Fibroblast of upper back skin (primary cell): ENCODE measurements around the gene SNX13.

Experiments
- DNase-seq: peaks from one replicate; pipeline ENCODE4 v3.0.0-alpha.2; 2013

Gene SNX13, protein sequence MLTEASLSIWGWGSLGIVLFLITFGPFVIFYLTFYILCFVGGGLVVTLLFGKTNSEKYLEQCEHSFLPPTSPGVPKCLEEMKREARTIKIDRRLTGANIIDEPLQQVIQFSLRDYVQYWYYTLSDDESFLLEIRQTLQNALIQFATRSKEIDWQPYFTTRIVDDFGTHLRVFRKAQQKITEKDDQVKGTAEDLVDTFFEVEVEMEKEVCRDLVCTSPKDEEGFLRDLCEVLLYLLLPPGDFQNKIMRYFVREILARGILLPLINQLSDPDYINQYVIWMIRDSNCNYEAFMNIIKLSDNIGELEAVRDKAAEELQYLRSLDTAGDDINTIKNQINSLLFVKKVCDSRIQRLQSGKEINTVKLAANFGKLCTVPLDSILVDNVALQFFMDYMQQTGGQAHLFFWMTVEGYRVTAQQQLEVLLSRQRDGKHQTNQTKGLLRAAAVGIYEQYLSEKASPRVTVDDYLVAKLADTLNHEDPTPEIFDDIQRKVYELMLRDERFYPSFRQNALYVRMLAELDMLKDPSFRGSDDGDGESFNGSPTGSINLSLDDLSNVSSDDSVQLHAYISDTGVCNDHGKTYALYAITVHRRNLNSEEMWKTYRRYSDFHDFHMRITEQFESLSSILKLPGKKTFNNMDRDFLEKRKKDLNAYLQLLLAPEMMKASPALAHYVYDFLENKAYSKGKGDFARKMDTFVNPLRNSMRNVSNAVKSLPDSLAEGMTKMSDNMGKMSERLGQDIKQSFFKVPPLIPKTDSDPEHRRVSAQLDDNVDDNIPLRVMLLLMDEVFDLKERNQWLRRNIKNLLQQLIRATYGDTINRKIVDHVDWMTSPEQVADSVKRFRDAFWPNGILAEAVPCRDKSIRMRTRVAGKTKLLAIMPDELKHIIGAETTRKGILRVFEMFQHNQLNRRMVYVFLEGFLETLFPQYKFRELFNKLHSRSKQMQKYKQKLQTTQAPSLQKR

GRCh38 chr7:17940302-17940883, at the start of gene SNX13:
Gene SNX13 (minus strand): TSS chr7:17940494. CDS start chr7:17940295, 199 bp downstream.
- DNase-seq: peak; percentile 89

GRCh38 chr7:17989546-17989945, 49.3 kb upstream of the SNX13 start:
- DNase-seq: no peak

DNA sequence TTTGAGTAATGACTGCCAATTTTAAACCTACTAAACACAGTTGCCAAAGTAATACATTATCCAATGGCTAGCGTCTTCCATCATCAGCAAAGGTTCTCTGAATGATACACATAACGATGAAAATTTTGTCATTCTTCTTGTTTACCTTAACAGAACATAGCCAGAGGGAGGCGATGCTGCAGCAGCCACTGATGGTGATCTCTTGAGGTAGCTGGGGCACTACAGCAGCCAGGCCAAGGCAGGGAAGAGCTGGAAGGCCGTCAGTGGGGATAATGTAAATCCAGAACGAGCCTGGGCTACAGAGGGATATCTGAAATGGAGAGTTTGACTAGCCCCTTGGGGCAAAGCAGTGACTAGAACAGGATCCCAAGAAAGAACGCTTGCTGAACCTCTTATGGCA, 48.6 kb upstream of the SNX13 start:
- no peak for DNase-seq

DNA sequence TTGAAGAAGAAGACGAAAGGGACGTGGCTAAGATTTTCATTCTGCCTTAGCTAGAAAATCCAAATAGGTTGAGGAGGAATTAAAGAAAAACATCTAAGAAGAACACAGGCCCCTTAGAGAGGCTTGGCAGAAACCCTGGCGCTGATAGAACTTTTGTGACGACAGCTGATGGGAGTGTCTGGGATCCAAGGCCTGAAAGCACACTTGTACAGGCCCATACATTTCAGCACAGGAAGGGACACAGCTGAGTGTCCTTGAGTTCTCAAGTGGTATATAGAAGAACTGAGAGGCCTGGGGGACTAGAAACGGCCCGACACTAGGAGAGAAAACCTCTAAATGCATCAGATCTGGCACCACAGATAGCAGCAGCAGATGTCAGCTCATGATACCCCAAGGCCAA, 47.8 kb upstream of the SNX13 start:
- DNase-seq: no peak

DNA sequence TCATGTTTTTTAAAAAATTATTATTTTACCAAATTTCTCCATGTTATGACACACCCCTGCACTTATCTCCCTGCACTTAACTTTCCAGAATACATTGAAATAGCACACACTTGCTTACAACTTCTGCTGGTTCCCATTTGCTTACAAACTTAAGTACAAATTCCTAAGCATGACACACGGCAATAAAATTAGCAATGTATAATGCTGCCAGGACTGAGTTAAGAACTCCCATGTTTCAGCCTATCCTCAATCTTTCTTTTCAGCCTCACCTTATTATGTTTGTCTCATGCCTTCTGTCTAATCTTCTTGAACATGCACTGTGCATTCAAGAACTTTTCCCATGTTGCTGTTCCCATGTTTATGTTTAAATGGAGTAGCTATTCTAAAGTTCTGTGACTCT, 46.6 kb upstream of the SNX13 start:
- DNase-seq: peak; percentile 85

- DNase-seq: no peak
Observed at GRCh38 chr7:17985473-17986239, 45.4 kb upstream of the SNX13 start.

DNA sequence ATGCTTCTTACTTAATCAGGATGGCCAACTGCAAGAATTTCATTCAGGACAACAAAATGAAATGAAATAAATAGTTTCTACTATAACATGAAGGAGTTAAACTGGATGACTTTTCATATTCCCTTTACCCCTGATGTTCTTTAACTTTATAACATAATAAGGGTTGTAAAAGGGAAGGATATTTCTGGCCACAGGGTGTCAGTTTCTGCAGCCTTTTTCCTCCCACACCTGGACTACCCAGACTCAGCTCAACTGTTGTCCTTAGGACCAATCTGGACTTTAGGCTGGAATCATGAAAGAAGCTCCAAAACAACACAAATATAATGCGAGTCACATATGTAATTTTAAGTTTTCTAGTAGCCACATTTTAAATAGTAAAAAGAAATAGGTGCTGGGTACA, 44.0 kb upstream of the SNX13 start:
- DNase-seq: no peak

DNA sequence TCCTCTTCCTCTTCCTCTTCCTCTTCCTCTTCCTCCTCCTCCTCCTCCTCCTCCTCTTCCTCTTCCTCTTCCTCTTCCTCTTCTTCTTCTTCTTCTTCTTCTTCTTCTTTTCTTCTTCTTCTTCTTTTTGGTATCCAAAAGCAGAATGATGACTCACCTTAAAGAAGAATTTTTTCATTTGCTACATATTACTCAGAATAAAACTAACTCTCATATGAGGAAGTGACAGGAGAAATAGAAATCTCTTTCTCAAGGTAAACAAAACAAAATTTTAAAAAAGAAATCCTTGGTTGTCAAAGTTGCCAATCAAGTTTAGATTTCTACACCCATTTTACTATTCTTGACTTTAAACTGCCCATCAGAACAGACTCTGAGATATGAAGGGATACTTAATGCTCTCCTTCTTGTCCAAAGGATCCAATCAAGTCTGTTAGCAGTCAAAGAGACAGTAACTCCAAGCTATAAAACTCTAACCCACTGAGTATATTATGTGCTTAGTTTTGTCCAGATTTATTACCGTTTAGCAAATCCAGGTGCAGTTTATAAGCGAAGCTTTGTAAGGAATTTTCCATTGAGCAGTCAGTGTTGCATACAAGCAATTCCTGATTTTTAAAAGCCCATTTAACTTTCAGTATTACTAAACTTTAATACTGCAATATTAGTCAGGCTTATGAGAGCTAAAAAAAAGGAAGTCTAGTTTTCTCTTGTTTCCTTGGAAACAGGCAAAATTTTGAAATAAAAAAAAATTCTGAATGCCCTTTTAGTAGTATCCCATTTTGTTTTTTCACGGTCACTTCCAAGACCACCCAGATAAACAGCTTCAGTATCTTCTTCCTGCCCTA, 43.1 kb upstream of the SNX13 start:
- no peak for DNase-seq

GRCh38 chr7:17976952-17977351, 36.7 kb upstream of the SNX13 start:
- DNase-seq: no peak

DNA sequence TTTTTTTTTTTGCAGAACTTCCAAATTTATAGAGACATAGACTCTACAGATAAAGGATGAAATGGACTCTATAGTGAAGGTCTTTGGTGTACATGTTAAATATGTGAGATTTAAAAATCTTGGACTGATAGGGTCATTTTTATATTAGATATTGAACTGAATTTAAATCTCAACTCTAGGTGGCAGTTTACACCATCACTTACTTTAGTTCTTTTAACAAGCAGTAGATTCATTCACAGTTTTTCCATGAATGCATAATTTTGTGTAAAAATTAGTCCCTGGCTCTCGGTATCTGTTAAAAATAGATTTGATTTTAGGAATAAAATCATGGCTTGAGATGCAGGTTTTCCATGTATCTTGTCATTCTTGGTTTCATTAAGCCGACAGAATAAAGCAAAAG, 31.1 kb upstream of the SNX13 start:
- peak; percentile 13 for DNase-seq

- DNase-seq: no peak
Observed at GRCh38 chr7:17968791-17969715, 28.8 kb upstream of the SNX13 start.

- no peak for DNase-seq
Observed at GRCh38 chr7:17966706-17967105, 26.4 kb upstream of the SNX13 start.

GRCh38 chr7:17965603-17966002, 25.3 kb upstream of the SNX13 start:
- DNase-seq: peak; percentile 35

DNA sequence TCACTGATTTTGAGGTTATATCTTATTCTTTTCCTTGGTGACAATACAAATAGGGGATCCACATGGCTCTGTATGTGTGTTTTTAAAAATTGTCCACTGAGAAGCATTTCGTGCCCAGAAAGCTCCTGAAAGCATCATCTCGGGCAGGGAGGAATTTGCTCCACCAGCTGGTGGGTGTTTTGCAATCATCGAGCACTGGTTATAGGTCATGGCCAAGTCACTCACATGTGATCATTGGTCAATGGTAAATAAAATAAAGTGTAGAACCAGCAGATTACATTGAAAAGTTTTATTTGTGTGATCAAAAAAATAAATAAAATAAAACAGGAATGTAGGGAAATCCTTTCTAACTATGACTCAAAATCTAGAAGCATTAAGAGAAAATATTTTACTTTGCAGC, 23.0 kb upstream of the SNX13 start:
- no peak for DNase-seq

GRCh38 chr7:17962652-17963051, 22.4 kb upstream of the SNX13 start:
- DNase-seq: no peak

DNA sequence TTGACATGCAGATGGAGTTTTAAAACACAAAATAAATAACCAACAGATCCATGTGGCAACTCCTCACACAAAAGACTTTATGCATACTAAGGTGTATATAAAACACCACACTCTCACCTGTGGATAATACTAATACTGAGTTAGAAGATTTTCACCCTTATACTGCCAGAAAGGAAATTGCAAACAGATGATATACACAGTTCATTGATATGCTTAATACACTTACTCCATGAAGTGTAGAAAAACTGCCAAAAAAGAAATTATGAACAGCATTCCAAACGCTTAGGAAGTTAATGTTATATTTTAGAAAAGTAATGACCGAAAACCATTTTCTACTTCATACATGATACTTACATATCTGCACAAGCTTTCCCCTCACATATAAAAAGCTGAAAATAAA, 17.6 kb upstream of the SNX13 start:
- DNase-seq: no peak

GRCh38 chr7:17952387-17952786, 12.1 kb upstream of the SNX13 start:
- no peak for DNase-seq

- DNase-seq: no peak
Observed at GRCh38 chr7:17951742-17952254, 11.5 kb upstream of the SNX13 start.

DNA sequence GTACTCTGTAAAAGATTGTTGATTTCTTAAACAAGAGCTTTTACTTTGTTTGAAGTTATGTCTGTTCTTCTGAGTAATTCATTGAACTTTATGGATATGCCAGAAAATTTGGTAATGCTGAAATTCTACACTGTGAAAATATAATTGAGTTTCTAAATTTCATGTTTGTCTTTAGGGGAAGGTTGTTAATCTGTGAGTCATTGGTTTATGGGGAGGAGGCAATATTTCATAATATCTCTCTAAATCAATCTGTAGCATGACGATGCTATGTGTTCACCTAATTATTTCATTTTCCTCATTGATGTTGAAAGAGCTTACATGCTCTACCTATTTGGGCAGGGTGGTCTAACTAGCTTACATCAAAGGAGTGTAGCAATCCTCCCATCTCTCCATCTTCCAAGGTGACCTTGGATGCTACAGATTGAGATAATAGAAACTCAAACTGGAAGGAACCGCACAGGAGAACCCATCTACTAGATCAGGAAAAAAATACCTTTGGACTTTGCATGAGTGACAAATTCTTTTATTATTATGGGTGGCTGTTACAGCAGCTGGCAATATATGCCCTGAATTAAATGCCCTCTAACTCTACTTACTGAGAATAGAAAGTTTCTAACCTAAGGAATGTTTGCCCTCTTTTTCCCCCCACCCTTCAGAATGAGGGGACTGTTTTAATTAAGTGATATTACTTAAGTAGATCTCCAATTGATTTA, 8.4 kb upstream of the SNX13 start:
- DNase-seq: no peak

DNA sequence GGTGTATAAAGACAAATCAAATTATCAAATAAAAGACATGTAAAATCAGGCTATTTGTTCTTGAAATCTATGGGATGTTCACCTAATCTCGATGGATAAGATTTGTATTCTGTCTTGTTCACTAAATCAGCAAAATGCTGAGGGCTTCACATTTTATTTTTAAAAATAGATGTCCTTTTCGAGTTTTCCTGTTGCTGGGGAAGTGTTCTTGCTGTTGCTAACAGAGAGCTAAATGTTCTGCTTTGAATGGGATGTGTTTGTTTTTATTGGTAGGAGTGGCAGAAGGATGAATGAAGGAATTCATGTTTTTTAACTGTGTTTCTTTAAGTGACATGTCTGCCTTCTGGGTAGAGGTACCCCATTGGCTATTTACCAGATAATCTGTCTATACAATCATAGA, 7.3 kb upstream of the SNX13 start:
- DNase-seq: no peak
